ENCODE results near the gene MRGPRG. TPM values are rescaled to one million over a fixed set of nuclear protein-coding genes. Genes with fewer than 3 reads are reported as not detected.
"Not testable (repeated sequence)": the region's sequence is repeated elsewhere in the genome, so short reads cannot be mapped to it uniquely, and the experiment has no call there.

The MRGPRG gene
- total RNA-seq, 1 donor from 2014 or later: not detected

GRCh38 chr11:3170044-3170755 lies 48.4 kb downstream of the MRGPRG start:
- no peaks in the 10 kb centered on the region for H3K36me3 ChIP-seq
- no peaks in the 10 kb centered on the region for H3K9me3 ChIP-seq (replicated peaks)
- no peaks in the 10 kb centered on the region for H3K27me3 ChIP-seq (ENCODE audit: low read depth)
- peaks cover 33% of the 10 kb centered on the region for H3K4me1 ChIP-seq
- peak overlapping the region; percentile 64 for H3K4me3 ChIP-seq
- peak overlapping the region; percentile 73 for H3K27ac ChIP-seq (replicated peaks)
- intact Hi-C loops (cut with micrococcal nuclease): loop anchor here (10.0 kb wide), 1 partner anchor 55 kb away; no protein-coding TSS in a partner anchor
- DNase-seq: no peak
- TF ChIP-seq, protein P1, sequence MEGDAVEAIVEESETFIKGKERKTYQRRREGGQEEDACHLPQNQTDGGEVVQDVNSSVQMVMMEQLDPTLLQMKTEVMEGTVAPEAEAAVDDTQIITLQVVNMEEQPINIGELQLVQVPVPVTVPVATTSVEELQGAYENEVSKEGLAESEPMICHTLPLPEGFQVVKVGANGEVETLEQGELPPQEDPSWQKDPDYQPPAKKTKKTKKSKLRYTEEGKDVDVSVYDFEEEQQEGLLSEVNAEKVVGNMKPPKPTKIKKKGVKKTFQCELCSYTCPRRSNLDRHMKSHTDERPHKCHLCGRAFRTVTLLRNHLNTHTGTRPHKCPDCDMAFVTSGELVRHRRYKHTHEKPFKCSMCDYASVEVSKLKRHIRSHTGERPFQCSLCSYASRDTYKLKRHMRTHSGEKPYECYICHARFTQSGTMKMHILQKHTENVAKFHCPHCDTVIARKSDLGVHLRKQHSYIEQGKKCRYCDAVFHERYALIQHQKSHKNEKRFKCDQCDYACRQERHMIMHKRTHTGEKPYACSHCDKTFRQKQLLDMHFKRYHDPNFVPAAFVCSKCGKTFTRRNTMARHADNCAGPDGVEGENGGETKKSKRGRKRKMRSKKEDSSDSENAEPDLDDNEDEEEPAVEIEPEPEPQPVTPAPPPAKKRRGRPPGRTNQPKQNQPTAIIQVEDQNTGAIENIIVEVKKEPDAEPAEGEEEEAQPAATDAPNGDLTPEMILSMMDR (IDR thresholded peaks at IDR 0.05; ENCODE audit: borderline replicate concordance): no peak

GRCh38 chr11:3169255-3170043 lies 49.2 kb downstream of the MRGPRG start:
- Histone ChIP-seq H3K4me3 (peak overlapping the region; percentile 64), H3K27ac (replicated peaks) (peak overlapping the region; percentile 73), H3K36me3 (no peaks in the 10 kb centered on the region), H3K27me3 (ENCODE audit: low read depth) (no peaks in the 10 kb centered on the region), H3K9me3 (replicated peaks) (no peaks in the 10 kb centered on the region), H3K4me1 (peaks cover 38% of the 10 kb centered on the region)
- intact Hi-C loops (cut with micrococcal nuclease): loop anchor here (10.0 kb wide), 1 partner anchor 55 kb away; no protein-coding TSS in a partner anchor
- TF ChIP-seq, protein P1 (IDR thresholded peaks at IDR 0.05; ENCODE audit: borderline replicate concordance): peak; percentile 19
- peak; percentile 55 for DNase-seq

DNA sequence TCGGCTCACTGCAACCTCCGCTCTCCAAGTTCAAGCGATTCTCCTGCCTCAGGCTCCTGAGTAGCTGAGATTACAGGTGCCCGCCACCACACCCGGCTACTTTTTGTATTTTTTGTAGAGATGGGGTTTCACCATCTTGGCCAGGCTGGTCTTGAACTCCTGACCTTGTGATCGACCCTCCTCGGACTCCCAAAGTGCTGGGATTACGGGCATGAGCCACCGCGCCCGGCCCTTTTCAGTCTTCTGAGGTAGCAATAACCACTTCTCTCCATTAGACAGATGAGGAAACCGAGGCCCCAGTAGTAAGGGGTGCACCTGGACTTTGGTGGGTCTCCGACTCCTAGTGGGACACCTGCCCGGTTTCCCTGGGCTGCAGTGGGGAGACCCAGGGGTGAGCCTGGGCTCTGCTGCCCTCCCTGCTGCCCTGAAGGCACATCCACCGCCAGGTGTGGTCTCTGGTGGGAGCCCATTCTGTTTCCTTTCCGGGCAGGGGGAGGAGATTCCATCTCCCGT lies 49.8 kb downstream of the MRGPRG start:
- H3K4me1 ChIP-seq: peaks cover 45% of the 10 kb centered on the region
- H3K27ac ChIP-seq (replicated peaks): peak overlapping the region; percentile 73
- H3K36me3 ChIP-seq; H3K9me3 ChIP-seq (replicated peaks); DNase-seq; H3K27me3 ChIP-seq (ENCODE audit: low read depth); intact Hi-C loops (cut with micrococcal nuclease): not testable (repeated sequence)
- H3K4me3 ChIP-seq: peak overlapping the region; percentile 64

Other genes starting within 250 kb of the MRGPRG start
- gene NAP1L4, start 226.5 kb downstream of the MRGPRG start, total RNA-seq: 175 TPM
- 14.3 TPM for gene CARS1, start 161.4 kb downstream of the MRGPRG start, total RNA-seq
- 11.4 TPM for gene OSBPL5, start 53.5 kb downstream of the MRGPRG start, total RNA-seq
- 0.36 TPM for gene MRGPRE, start 13.6 kb upstream of the MRGPRG start, total RNA-seq
- gene ZNF195, start 160.3 kb upstream of the MRGPRG start, total RNA-seq: 8.2 TPM

Measured in left ventricle myocardium inferior (tissue), 1 donor.